Measurements from ENCODE around the gene CDH4.

CDH4 gene

DNA sequence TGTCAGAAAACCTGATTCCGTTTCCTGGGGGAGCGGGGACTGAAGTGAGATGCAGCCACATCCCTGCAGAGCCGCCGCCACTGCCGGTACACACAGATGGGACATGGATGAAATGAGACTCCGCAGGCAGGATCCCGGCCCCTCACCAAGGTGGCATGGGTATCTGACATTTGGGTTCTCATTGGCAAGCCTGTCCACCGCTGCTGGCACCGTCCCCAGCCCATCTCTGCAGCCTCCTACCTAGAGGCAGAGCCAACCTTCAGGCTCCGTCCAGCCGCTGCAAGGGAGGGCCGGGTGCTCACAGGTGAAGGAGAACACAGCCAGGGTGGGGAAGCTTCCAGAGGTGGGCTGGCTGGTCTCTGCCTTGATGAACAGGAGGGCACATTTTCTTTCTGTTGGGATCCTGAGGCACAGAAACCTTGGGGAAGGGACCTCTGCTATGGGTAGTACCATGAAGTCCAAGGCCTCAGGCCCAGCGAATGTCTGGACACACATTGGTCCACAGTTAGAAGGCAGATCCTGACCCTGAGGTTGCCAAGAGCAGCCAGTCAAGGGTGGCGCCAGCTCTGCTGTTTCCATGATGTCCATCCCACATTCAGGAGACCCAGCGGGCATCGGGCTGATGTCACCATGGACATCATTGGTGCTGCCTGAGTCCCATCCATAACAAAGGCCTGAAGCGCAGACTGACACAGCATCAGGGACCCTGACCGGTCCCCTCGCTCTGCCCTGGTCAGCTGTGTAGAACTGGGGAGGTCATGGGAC lies 636.2 kb downstream of the CDH4 start:
- no peak overlapping the region for H3K27ac ChIP-seq (ENCODE audit: low read depth, low read length)
- H3K9ac ChIP-seq (ENCODE audit: low read length): no peak overlapping the region
- no peaks in the 10 kb centered on the region for H3F3A ChIP-seq (ENCODE audit: insufficient read depth)
- H3K4me2 ChIP-seq (ENCODE audit: low read depth, low read length, poor library complexity, severe bottlenecking): no peak overlapping the region
- H3K79me2 ChIP-seq (ENCODE audit: insufficient read depth, low read length): no peaks in the 10 kb centered on the region
- no peaks in the 10 kb centered on the region for H3K27me3 ChIP-seq (ENCODE audit: low read length)
- H3K4me3 ChIP-seq (ENCODE audit: insufficient read depth, low read length, poor library complexity, severe bottlenecking): no peak overlapping the region
- no peaks in the 10 kb centered on the region for H3K9me3 ChIP-seq (ENCODE audit: insufficient read depth, low read length)
- TF ChIP-seq EZH2phosphoT487 (conservative IDR thresholded peaks at IDR 0.05; ENCODE audit: low read length) (no peak), CTCF (IDR thresholded peaks at IDR 0.05; ENCODE audit: insufficient read depth, low read length, poor library complexity, severe bottlenecking) (no peak)
- H2AFZ ChIP-seq (ENCODE audit: low read depth, low read length, severe bottlenecking): no peak overlapping the region
- H3K9me2 ChIP-seq (replicated peaks; ENCODE audit: insufficient read depth, low read length): no peaks in the 10 kb centered on the region
- no peaks in the 10 kb centered on the region for H3K36me3 ChIP-seq (ENCODE audit: low read length)
- H4K20me1 ChIP-seq (ENCODE audit: low read depth, low read length): no peaks in the 10 kb centered on the region

DNA sequence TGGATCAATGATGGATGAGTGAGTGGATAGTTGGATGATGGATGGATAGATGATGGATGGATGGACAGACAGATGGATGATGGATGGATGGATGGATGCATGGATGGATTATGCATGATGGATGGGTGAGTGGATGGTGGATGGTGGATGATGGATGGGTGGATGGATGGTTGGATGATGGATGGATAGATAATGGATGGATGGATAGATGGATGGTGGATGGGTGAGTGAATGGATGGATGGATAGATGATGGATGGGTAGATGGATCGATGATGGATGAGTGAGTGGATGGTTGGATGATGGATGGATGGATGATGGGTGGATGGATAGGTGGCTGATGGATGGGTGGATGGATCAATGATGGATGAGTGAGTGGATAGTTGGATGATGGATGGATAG lies 637.6 kb downstream of the CDH4 start:
- Histone ChIP-seq H3K9ac (ENCODE audit: low read length) (no peak overlapping the region), H3K27me3 (ENCODE audit: low read length) (no peaks in the 10 kb centered on the region), H2AFZ (ENCODE audit: low read depth, low read length, severe bottlenecking) (no peak overlapping the region), H3K27ac (ENCODE audit: low read depth, low read length) (no peak overlapping the region), H4K20me1 (ENCODE audit: low read depth, low read length) (no peaks in the 10 kb centered on the region), H3K9me3 (ENCODE audit: insufficient read depth, low read length) (no peaks in the 10 kb centered on the region), H3K79me2 (ENCODE audit: insufficient read depth, low read length) (no peaks in the 10 kb centered on the region), H3F3A (ENCODE audit: insufficient read depth) (no peaks in the 10 kb centered on the region), H3K9me2 (replicated peaks; ENCODE audit: insufficient read depth, low read length) (no peaks in the 10 kb centered on the region), H3K36me3 (ENCODE audit: low read length) (no peaks in the 10 kb centered on the region), H3K4me2 (ENCODE audit: low read depth, low read length, poor library complexity, severe bottlenecking) (no peak overlapping the region), H3K4me3 (ENCODE audit: insufficient read depth, low read length, poor library complexity, severe bottlenecking) (no peak overlapping the region)
- no peak for TF ChIP-seq EZH2phosphoT487 (conservative IDR thresholded peaks at IDR 0.05; ENCODE audit: low read length)
- TF ChIP-seq CTCF (IDR thresholded peaks at IDR 0.05; ENCODE audit: insufficient read depth, low read length, poor library complexity, severe bottlenecking): no peak

- H3K27ac ChIP-seq (ENCODE audit: low read depth, low read length): no peak overlapping the region
- H3K27me3 ChIP-seq (ENCODE audit: low read length): no peaks in the 10 kb centered on the region
- H3K9me2 ChIP-seq (replicated peaks; ENCODE audit: insufficient read depth, low read length): no peaks in the 10 kb centered on the region
- no peaks in the 10 kb centered on the region for H3K9me3 ChIP-seq (ENCODE audit: insufficient read depth, low read length)
- H4K20me1 ChIP-seq (ENCODE audit: low read depth, low read length): no peaks in the 10 kb centered on the region
- H2AFZ ChIP-seq (ENCODE audit: low read depth, low read length, severe bottlenecking): no peak overlapping the region
- no peak overlapping the region for H3K4me2 ChIP-seq (ENCODE audit: low read depth, low read length, poor library complexity, severe bottlenecking)
- no peaks in the 10 kb centered on the region for H3F3A ChIP-seq (ENCODE audit: insufficient read depth)
- H3K79me2 ChIP-seq (ENCODE audit: insufficient read depth, low read length): no peaks in the 10 kb centered on the region
- no peak overlapping the region for H3K9ac ChIP-seq (ENCODE audit: low read length)
- TF ChIP-seq EZH2phosphoT487 (conservative IDR thresholded peaks at IDR 0.05; ENCODE audit: low read length): no peak
- no peak for TF ChIP-seq CTCF (IDR thresholded peaks at IDR 0.05; ENCODE audit: insufficient read depth, low read length, poor library complexity, severe bottlenecking)
- H3K4me3 ChIP-seq (ENCODE audit: insufficient read depth, low read length, poor library complexity, severe bottlenecking): no peak overlapping the region
- no peaks in the 10 kb centered on the region for H3K36me3 ChIP-seq (ENCODE audit: low read length)
Observed at GRCh38 chr20:61890210-61890609, 638.1 kb downstream of the CDH4 start.
